Endothelial cell of umbilical vein (primary cell): ENCODE results near the gene ELOVL5. TPM values are rescaled to one million over a fixed set of nuclear protein-coding genes. Genes with fewer than 3 reads are reported as not detected.

ENCODE experiments used
- BruUV-seq: library from RNA; stranded (reverse); fragments of 400-500 nt; replicated peaks from 2 replicates; lab custom pipeline; 2021; lab: Mats Ljungman, UMichigan
- CTCF ChIA-PET: fragments of 300-600, 350-600 bp; sonication (Branson Sonifier 250); formaldehyde crosslinking; loops from one replicate; lab custom pipeline; 2021; ENCODE audit warnings: antibody characterized with exemption, inconsistent platforms; lab: Charles Lee
- POLR2A ChIA-PET: fragments of 300-600, 350-600 bp; sonication (Branson Sonifier 250); formaldehyde crosslinking; loops from one replicate; lab custom pipeline; 2021; ENCODE audit warnings: antibody characterized with exemption, inconsistent platforms; lab: Charles Lee
- DNase-seq: peaks from one replicate; pipeline ENCODE4 v3.0.0-alpha.2; 2011; ENCODE audit warnings: low read depth, low spot score
- FAIRE-seq: peaks from 2 replicates; lab custom pipeline; 2011; peaks lifted over from hg19 to GRCh38; lab: Jason Lieb, UNC
- H2AFZ ChIP-seq: 2 replicates; pipeline ENCODE4 v1.6.0; 2012; ENCODE audit warnings: low read depth, low read length, control low read depth, inconsistent platforms
- H3K27ac ChIP-seq: 2 replicates; pipeline ENCODE4 v1.5.1; 2011; ENCODE audit warnings: low read depth, mild to moderate bottlenecking, control low read depth, low read length, moderate library complexity; ENCODE audit not compliant: insufficient read depth
- H3K27me3 ChIP-seq, 2 experiments: 2 replicates each; pipeline versions ENCODE4 v1.6.0 to v1.6.1; 2011; ENCODE audit warnings: low read length in 2 of 2, mixed read lengths in 1 of 2; ENCODE audit not compliant: control insufficient read depth in 2 of 2, insufficient read depth in 2 of 2
- H3K36me3 ChIP-seq, 2 experiments: 2 replicates in 1 of 2; 3 replicates in 1 of 2; pipeline ENCODE4 v1.5.1; 2011; ENCODE audit warnings: low read length in 2 of 2, mild to moderate bottlenecking in 1 of 2, moderate library complexity in 1 of 2; ENCODE audit not compliant: control insufficient read depth in 2 of 2, insufficient read depth in 2 of 2; ENCODE audit errors: extremely low read depth in 1 of 2
- H3K4me1 ChIP-seq: 3 replicates; pipeline ENCODE4 v1.5.1; 2011; ENCODE audit warnings: mild to moderate bottlenecking, low read length; ENCODE audit not compliant: control insufficient read depth, insufficient read depth; ENCODE audit errors: extremely low read depth
- H3K4me2 ChIP-seq: 2 replicates; pipeline ENCODE4 v1.6.1; 2011; ENCODE audit warnings: low read length, control low read depth, mixed read lengths; ENCODE audit not compliant: insufficient read depth
- H3K4me3 ChIP-seq, 3 experiments: fragments of 200-600 bp in 1 of 3; sonication (generic), shearing (Covaris generic) in 1 of 3; replicated peaks in 1 of 3; 2 replicates each; pipeline ENCODE4 v1.5.1; 2011 to 2016; ENCODE audit warnings: control low read depth in 3 of 3, low read length in 3 of 3, mild to moderate bottlenecking in 2 of 3, inconsistent platforms in 1 of 3, low read depth in 1 of 3, moderate library complexity in 1 of 3; ENCODE audit not compliant: insufficient read depth in 1 of 3
- H3K79me2 ChIP-seq: 2 replicates; pipeline ENCODE4 v1.6.0; 2012; ENCODE audit warnings: low read length, inconsistent platforms; ENCODE audit not compliant: control insufficient read depth, insufficient read depth
- H3K9ac ChIP-seq: replicated peaks from 2 replicates; pipeline ENCODE3; 2011; ENCODE audit warnings: low read length, control low read depth; ENCODE audit not compliant: insufficient read depth; ENCODE audit errors: extremely low read depth
- H3K9me1 ChIP-seq: replicated peaks from 3 replicates; pipeline ENCODE4 v1.6.0; 2011; ENCODE audit warnings: mild to moderate bottlenecking, low read length; ENCODE audit not compliant: control insufficient read depth, insufficient read depth; ENCODE audit errors: extremely low read depth
- H3K9me3 ChIP-seq: replicated peaks from 2 replicates; pipeline ENCODE4 v1.5.1; 2012; ENCODE audit warnings: low read length, inconsistent platforms; ENCODE audit not compliant: control insufficient read depth, insufficient read depth
- H4K20me1 ChIP-seq: replicated peaks from 2 replicates; pipeline ENCODE3; 2011; ENCODE audit warnings: mild to moderate bottlenecking, low read length; ENCODE audit not compliant: control insufficient read depth, insufficient read depth; ENCODE audit errors: extremely low read depth
- EZH2 ChIP-seq: IDR thresholded peaks from 2 replicates; pipeline ENCODE4 v1.6.1; 2012; ENCODE audit warnings: borderline replicate concordance, low read depth, mild to moderate bottlenecking, moderate library complexity, low read length, inconsistent platforms; ENCODE audit not compliant: severe bottlenecking
- FOS ChIP-seq: IDR thresholded peaks from 2 replicates; pipeline ENCODE4 v1.6.1; 2011; ENCODE audit warnings: mild to moderate bottlenecking, low read length, moderate library complexity, borderline replicate concordance; ENCODE audit not compliant: insufficient read depth
- GATA2 ChIP-seq: IDR thresholded peaks from 2 replicates; pipeline ENCODE4 v1.7.0; 2011; ENCODE audit warnings: low read depth, mild to moderate bottlenecking, moderate library complexity, mixed read lengths, low read length; ENCODE audit not compliant: insufficient read length, insufficient read depth
- JUN ChIP-seq: IDR thresholded peaks from 2 replicates; pipeline ENCODE4 v1.6.1; 2011; ENCODE audit warnings: borderline replicate concordance, low read depth; ENCODE audit not compliant: insufficient read length, insufficient read depth
- MAX ChIP-seq: IDR thresholded peaks from 2 replicates; pipeline ENCODE4 v1.6.1; 2011; ENCODE audit not compliant: insufficient read depth, insufficient read length
- MYC ChIP-seq: IDR thresholded peaks from one replicate; pipeline ENCODE4 v1.6.1; 2011; ENCODE audit warnings: mild to moderate bottlenecking, low read depth, low read length
- POLR2A ChIP-seq: IDR thresholded peaks from 2 replicates; pipeline ENCODE4 v1.6.1; 2012; ENCODE audit warnings: low read depth, mild to moderate bottlenecking, control low read depth, low read length
- POLR2AphosphoS5 ChIP-seq: IDR thresholded peaks from 2 replicates; pipeline ENCODE4 v1.6.1; 2012; ENCODE audit warnings: low read depth, mild to moderate bottlenecking, control low read depth, low read length, moderate library complexity; ENCODE audit not compliant: insufficient read depth
- dilution Hi-C: fragments of 300-500 bp; cut with MboI; formaldehyde crosslinking; loops from one replicate; pipeline ENCODE4 v1.15.0; 2019; ENCODE audit warnings: low sequenced_read_pairs; ENCODE audit not compliant: extremely low pct_ligation_motif_present
- intact Hi-C: fragments of 100-400 bp; cut with micrococcal nuclease; formaldehyde crosslinking; loops from one replicate; pipeline ENCODE4 v1.10.0; 2022
- polyA plus RNA-seq, 4 experiments: library from polyadenylated mRNA; depleted of rRNA in 3 of 4; stranded (reverse) in 3 of 4; unstranded in 1 of 4; fragments of >200 nt; gene quantifications; 2 replicates each; pipeline versions ENCODE4 v1.2.1 to v1.2.3, GENCODE V29; 2011 to 2012; ENCODE audit warnings: missing spikeins in 1 of 4
- total RNA-seq: library from RNA; stranded (reverse); gene quantifications from 2 replicates; pipeline ENCODE4 v1.2.3, GENCODE V29; 2021
- TF ChIP-seq, protein P1 (sequence below), 2 donors: IDR thresholded peaks; 1 replicate in 1 of 2; 2 replicates in 1 of 2; pipeline ENCODE4 v1.5.1; 2011; ENCODE audit warnings: low read length in 2 of 2, mild to moderate bottlenecking in 2 of 2, moderate library complexity in 2 of 2, control low read depth in 1 of 2, inconsistent platforms in 1 of 2, low read depth in 1 of 2; ENCODE audit not compliant: insufficient read depth in 1 of 2; ENCODE audit errors: extremely low read depth in 1 of 2

ELOVL5 gene
- total and polyA plus RNA-seq, 2 donors (not counting 3 experiments of a cell fraction or from before 2014, with no cell fraction given), result 85.9 to 140 TPM

DNA sequence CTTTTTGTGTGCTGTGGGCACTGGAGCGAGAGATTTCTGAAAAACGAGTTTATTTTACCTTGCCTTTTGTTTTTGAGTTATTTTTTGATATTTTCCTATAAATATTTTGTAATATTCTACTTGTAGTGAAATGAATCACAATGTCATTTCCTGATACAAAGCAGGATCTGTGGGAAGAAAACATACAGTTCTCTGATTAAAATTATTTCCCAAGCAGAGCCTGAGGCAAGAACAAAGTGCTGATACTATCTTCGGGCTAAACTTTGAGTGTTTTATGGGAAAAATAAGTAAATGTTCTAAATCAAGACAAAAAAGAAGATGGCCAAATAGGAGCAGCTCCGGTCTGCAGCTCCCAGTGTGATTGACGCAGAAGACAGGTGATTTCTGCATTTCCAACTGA, 33.7 kb upstream of the ELOVL5 start:
- no peaks in the 10 kb centered on the region for H3K9me3 ChIP-seq
- ChIA-PET POLR2A (no interaction called here), CTCF (no interaction called here)
- peaks cover 8 to 16% of the 10 kb centered on the region in 2 experiments for H3K27me3 ChIP-seq
- no peaks in the 10 kb centered on the region for H3K79me2 ChIP-seq
- TF ChIP-seq EZH2, result no peak
- no peak for TF ChIP-seq POLR2A
- no peak for TF ChIP-seq JUN
- TF ChIP-seq, protein P1, sequence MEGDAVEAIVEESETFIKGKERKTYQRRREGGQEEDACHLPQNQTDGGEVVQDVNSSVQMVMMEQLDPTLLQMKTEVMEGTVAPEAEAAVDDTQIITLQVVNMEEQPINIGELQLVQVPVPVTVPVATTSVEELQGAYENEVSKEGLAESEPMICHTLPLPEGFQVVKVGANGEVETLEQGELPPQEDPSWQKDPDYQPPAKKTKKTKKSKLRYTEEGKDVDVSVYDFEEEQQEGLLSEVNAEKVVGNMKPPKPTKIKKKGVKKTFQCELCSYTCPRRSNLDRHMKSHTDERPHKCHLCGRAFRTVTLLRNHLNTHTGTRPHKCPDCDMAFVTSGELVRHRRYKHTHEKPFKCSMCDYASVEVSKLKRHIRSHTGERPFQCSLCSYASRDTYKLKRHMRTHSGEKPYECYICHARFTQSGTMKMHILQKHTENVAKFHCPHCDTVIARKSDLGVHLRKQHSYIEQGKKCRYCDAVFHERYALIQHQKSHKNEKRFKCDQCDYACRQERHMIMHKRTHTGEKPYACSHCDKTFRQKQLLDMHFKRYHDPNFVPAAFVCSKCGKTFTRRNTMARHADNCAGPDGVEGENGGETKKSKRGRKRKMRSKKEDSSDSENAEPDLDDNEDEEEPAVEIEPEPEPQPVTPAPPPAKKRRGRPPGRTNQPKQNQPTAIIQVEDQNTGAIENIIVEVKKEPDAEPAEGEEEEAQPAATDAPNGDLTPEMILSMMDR (IDR thresholded peaks at IDR 0.05; ENCODE audit: extremely low read depth in 1 of 2, insufficient read depth in 1 of 2, low read depth in 1 of 2, low read length in 2 of 2), result no peak
- TF ChIP-seq MYC, result no peak
- no peak for TF ChIP-seq POLR2AphosphoS5
- TF ChIP-seq MAX, result no peak
- TF ChIP-seq GATA2, result no peak
- TF ChIP-seq FOS, result no peak
- no peak overlapping the region for H3K4me3 ChIP-seq
- intact Hi-C loops, result no loop called here
- H3K9me1 ChIP-seq, result no peaks in the 10 kb centered on the region
- no peak overlapping the region for H2AFZ ChIP-seq
- BruUV-seq, result no TSS peak
- dilution Hi-C loops, result no loop called here
- no peaks in the 10 kb centered on the region for H3K4me1 ChIP-seq
- DNase-seq, result no peak
- H3K4me2 ChIP-seq, result no peak overlapping the region
- no peak overlapping the region for H3K27ac ChIP-seq
- no peak for FAIRE-seq
- no peaks in the 10 kb centered on the region for H4K20me1 ChIP-seq
- H3K36me3 ChIP-seq, result no peaks in the 10 kb centered on the region
- no peak overlapping the region for H3K9ac ChIP-seq
